GM23338 (cell line): ENCODE results near the gene ATP8A2. TPM values are rescaled to one million over a fixed set of nuclear protein-coding genes. Genes with fewer than 3 reads are reported as not detected.

Experiments used
- ATAC-seq: fragments of 200-7000 bp; cut with Tn5 transposase; 3 replicates; pipeline ENCODE4 v1.9.1; 2020
- DNase-seq: peaks from one replicate; pipeline ENCODE4 v3.0.0-alpha.2; 2015; ENCODE audit warnings: low spot score
- H2AFZ ChIP-seq: fragments of 200-600 bp; sonication (generic); 2 replicates; pipeline ENCODE4 v1.8.0; 2016; ENCODE audit warnings: antibody characterized with exemption, mild to moderate bottlenecking, moderate library complexity
- H3F3A ChIP-seq: fragments of 200-600 bp; sonication (generic); replicated peaks from 2 replicates; pipeline ENCODE4 v1.8.0; 2017; ENCODE audit warnings: antibody characterized with exemption, mixed run types, low read depth
- H3K27ac ChIP-seq: fragments of 200-600 bp; sonication (generic); 2 replicates; pipeline ENCODE4 v1.6.1; 2016; ENCODE audit warnings: low read depth
- H3K27me3 ChIP-seq: fragments of 200-600 bp; sonication (generic); 2 replicates; pipeline ENCODE4 v1.8.0; 2016; ENCODE audit warnings: mild to moderate bottlenecking, mixed run types, moderate library complexity; ENCODE audit not compliant: insufficient read depth
- H3K36me3 ChIP-seq: fragments of 200-600 bp; sonication (generic); 2 replicates; pipeline ENCODE4 v1.8.0; 2016; ENCODE audit warnings: mild to moderate bottlenecking; ENCODE audit not compliant: insufficient read depth
- H3K4me1 ChIP-seq: fragments of 200-600 bp; sonication (generic); 2 replicates; pipeline ENCODE4 v1.8.0; 2016; ENCODE audit warnings: mild to moderate bottlenecking, moderate library complexity; ENCODE audit not compliant: insufficient read depth
- H3K4me2 ChIP-seq: fragments of 200-600 bp; sonication (generic); 2 replicates; pipeline ENCODE4 v1.7.1; 2017; ENCODE audit warnings: mixed run types
- H3K4me3 ChIP-seq: fragments of 200-600 bp; sonication (generic); 2 replicates; pipeline ENCODE4 v1.6.1; 2016; ENCODE audit warnings: mixed run types
- H3K79me2 ChIP-seq: fragments of 200-600 bp; sonication (generic); replicated peaks from 2 replicates; pipeline ENCODE4 v1.8.0; 2017; ENCODE audit warnings: mild to moderate bottlenecking; ENCODE audit not compliant: insufficient read depth
- H3K9me2 ChIP-seq: fragments of 200-600 bp; sonication (generic); 2 replicates; pipeline ENCODE4 v1.8.0; 2017; ENCODE audit not compliant: insufficient read depth
- H4K20me1 ChIP-seq: fragments of 200-600 bp; sonication (generic); replicated peaks from 2 replicates; pipeline ENCODE4 v1.8.0; 2017; ENCODE audit warnings: mild to moderate bottlenecking; ENCODE audit not compliant: insufficient read depth
- H3K27ac Mint-ChIP-seq: 2 replicates; pipeline ENCODE4 v1.8.0; 2020; ENCODE audit warnings: inconsistent platforms, mild to moderate bottlenecking, moderate library complexity, mixed read lengths
- H3K27me3 Mint-ChIP-seq: 3 replicates; pipeline ENCODE4 v1.8.0; 2022; ENCODE audit warnings: low read depth, mild to moderate bottlenecking, moderate library complexity, mixed read lengths, inconsistent platforms; ENCODE audit not compliant: insufficient read depth, poor library complexity
- H3K36me3 Mint-ChIP-seq: 3 replicates; pipeline ENCODE4 v1.8.0; 2021; ENCODE audit warnings: low read depth, mild to moderate bottlenecking, inconsistent platforms, moderate library complexity, mixed read lengths
- H3K4me1 Mint-ChIP-seq: 3 replicates; pipeline ENCODE4 v1.8.0; 2020; ENCODE audit warnings: mild to moderate bottlenecking, inconsistent platforms, mixed read lengths
- H3K4me3 Mint-ChIP-seq: 3 replicates; pipeline ENCODE4 v1.8.0; 2021; ENCODE audit warnings: moderate library complexity, mild to moderate bottlenecking, inconsistent platforms, mixed read lengths
- H3K9me3 Mint-ChIP-seq: 3 replicates; pipeline ENCODE4 v1.8.0; 2020; ENCODE audit warnings: moderate library complexity, mild to moderate bottlenecking, inconsistent platforms, mixed read lengths
- NANOG ChIP-seq: IDR thresholded peaks from 2 replicates; pipeline ENCODE4 v1.6.1; 2016; ENCODE audit warnings: antibody characterized with exemption, borderline replicate concordance
- POLR2AphosphoS5 ChIP-seq: IDR thresholded peaks from 2 replicates; pipeline ENCODE4 v1.6.1; 2016; ENCODE audit warnings: antibody characterized with exemption, low read depth
- polyA plus RNA-seq: library from polyadenylated mRNA; unstranded; fragments of >200 nt; fragmentation: Nextera tagmentation; extraction: Ambion mirVana; gene quantifications from 2 replicates; pipeline ENCODE4 v1.2.1, GENCODE V29; 2016
- total RNA-seq: library from RNA; depleted of rRNA; stranded (reverse); fragments of >200 nt; shearing (Covaris generic); gene quantifications from 2 replicates; pipeline ENCODE4 v1.2.3, GENCODE V29; 2014
- TF ChIP-seq, protein P1 (sequence below): fragments of 250-450 bp; sonication (Bioruptor Pico); IDR thresholded peaks from 2 replicates; pipeline ENCODE4 v1.5.0; 2020; ENCODE audit warnings: mild to moderate bottlenecking, moderate library complexity
- TF ChIP-seq, protein P2 (sequence below), 2 experiments: fragments of 200-600 bp in 1 of 2; sonication (generic) in 1 of 2; conservative IDR thresholded peaks; 2 replicates each; pipeline versions ENCODE4 v1.5.1 to v1.6.1; 2016 to 2017; ENCODE audit warnings: antibody characterized with exemption in 2 of 2, low read depth in 2 of 2, mild to moderate bottlenecking in 2 of 2, moderate library complexity in 1 of 2

ATP8A2 gene
- total and polyA plus RNA-seq, 2 experiments from 2014 or later = 5.7 to 8.8 TPM

DNA sequence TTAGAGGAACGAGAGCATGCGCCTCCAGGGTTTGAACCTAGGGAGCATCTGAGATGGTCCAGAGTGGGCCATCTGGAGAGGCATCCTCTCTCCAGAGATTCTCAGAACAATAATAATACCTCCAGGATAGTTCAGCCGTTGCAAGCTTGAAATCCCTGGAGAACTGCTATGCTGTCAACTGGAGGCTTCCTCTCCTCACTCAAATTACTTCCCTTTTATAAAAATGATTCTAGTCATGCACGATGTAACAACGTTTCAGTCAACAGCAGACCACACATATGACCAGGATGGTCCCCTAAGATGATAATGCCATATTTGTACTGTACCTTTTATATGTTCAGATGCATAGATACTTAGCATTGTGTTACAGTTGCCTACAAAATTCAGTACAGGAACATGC, 571.3 kb downstream of the ATP8A2 start (continued):
- TF ChIP-seq, protein P1, sequence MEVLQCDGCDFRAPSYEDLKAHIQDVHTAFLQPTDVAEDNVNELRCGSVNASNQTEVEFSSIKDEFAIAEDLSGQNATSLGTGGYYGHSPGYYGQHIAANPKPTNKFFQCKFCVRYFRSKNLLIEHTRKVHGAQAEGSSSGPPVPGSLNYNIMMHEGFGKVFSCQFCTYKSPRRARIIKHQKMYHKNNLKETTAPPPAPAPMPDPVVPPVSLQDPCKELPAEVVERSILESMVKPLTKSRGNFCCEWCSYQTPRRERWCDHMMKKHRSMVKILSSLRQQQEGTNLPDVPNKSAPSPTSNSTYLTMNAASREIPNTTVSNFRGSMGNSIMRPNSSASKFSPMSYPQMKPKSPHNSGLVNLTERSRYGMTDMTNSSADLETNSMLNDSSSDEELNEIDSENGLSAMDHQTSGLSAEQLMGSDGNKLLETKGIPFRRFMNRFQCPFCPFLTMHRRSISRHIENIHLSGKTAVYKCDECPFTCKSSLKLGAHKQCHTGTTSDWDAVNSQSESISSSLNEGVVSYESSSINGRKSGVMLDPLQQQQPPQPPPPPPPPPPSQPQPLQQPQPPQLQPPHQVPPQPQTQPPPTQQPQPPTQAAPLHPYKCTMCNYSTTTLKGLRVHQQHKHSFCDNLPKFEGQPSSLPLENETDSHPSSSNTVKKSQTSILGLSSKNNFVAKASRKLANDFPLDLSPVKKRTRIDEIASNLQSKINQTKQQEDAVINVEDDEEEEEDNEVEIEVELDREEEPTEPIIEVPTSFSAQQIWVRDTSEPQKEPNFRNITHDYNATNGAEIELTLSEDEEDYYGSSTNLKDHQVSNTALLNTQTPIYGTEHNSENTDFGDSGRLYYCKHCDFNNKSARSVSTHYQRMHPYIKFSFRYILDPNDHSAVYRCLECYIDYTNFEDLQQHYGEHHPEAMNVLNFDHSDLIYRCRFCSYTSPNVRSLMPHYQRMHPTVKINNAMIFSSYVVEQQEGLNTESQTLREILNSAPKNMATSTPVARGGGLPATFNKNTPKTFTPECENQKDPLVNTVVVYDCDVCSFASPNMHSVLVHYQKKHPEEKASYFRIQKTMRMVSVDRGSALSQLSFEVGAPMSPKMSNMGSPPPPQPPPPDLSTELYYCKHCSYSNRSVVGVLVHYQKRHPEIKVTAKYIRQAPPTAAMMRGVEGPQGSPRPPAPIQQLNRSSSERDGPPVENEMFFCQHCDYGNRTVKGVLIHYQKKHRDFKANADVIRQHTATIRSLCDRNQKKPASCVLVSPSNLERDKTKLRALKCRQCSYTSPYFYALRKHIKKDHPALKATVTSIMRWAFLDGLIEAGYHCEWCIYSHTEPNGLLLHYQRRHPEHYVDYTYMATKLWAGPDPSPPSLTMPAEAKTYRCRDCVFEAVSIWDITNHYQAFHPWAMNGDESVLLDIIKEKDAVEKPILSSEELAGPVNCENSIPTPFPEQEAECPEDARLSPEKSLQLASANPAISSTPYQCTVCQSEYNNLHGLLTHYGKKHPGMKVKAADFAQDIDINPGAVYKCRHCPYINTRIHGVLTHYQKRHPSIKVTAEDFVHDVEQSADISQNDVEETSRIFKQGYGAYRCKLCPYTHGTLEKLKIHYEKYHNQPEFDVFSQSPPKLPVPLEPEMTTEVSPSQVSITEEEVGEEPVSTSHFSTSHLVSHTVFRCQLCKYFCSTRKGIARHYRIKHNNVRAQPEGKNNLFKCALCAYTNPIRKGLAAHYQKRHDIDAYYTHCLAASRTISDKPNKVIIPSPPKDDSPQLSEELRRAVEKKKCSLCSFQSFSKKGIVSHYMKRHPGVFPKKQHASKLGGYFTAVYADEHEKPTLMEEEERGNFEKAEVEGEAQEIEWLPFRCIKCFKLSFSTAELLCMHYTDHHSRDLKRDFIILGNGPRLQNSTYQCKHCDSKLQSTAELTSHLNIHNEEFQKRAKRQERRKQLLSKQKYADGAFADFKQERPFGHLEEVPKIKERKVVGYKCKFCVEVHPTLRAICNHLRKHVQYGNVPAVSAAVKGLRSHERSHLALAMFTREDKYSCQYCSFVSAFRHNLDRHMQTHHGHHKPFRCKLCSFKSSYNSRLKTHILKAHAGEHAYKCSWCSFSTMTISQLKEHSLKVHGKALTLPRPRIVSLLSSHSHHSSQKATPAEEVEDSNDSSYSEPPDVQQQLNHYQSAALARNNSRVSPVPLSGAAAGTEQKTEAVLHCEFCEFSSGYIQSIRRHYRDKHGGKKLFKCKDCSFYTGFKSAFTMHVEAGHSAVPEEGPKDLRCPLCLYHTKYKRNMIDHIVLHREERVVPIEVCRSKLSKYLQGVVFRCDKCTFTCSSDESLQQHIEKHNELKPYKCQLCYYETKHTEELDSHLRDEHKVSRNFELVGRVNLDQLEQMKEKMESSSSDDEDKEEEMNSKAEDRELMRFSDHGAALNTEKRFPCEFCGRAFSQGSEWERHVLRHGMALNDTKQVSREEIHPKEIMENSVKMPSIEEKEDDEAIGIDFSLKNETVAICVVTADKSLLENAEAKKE = no peak

DNA sequence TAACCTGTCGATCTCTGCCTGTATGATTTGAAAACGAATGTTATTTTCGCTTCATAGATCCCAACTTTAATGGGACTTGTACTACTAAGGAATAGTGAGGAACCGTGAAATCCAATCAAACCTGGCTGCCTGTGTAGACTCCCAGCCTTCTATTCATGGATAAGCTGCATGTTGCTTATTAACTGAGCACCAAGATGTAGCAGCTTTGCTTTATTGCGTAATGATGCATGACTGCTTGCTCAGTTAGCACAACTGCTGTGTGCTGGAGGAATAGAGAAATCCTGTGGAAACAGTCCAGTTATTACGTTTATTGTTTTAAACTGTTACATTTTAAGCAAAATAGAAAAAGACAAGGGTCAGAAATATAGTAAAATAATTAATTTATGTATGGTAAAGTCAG, 571.9 kb downstream of the ATP8A2 start:
- H3K4me1 ChIP-seq = no peaks in the 10 kb centered on the region
- H3F3A ChIP-seq = no peaks in the 10 kb centered on the region
- H3K27ac Mint-ChIP-seq = no peak overlapping the region
- ATAC-seq (no peak), DNase-seq (no peak)
- no peaks in the 10 kb centered on the region for H3K27me3 ChIP-seq
- H3K27me3 Mint-ChIP-seq = peaks cover 3% of the 10 kb centered on the region
- H3K4me3 ChIP-seq = no peak overlapping the region
- H3K9me2 ChIP-seq = peaks cover 6% of the 10 kb centered on the region; the same call in 1 of the 2 replicates
- no peak overlapping the region for H3K4me3 Mint-ChIP-seq
- H3K36me3 Mint-ChIP-seq = peaks cover 4% of the 10 kb centered on the region; the same call in 2 of the 3 replicates
- H2AFZ ChIP-seq = no peak overlapping the region
- H3K9me3 Mint-ChIP-seq = no peaks in the 10 kb centered on the region; the same call in 2 of the 3 replicates
- H3K36me3 ChIP-seq = no peaks in the 10 kb centered on the region
- H3K4me1 Mint-ChIP-seq = peaks cover 21% of the 10 kb centered on the region
- no peaks in the 10 kb centered on the region for H4K20me1 ChIP-seq
- no peak overlapping the region for H3K4me2 ChIP-seq
- H3K27ac ChIP-seq = no peak overlapping the region
- TF ChIP-seq POLR2AphosphoS5 = no peak
- TF ChIP-seq NANOG = no peak
- TF ChIP-seq, protein P2, sequence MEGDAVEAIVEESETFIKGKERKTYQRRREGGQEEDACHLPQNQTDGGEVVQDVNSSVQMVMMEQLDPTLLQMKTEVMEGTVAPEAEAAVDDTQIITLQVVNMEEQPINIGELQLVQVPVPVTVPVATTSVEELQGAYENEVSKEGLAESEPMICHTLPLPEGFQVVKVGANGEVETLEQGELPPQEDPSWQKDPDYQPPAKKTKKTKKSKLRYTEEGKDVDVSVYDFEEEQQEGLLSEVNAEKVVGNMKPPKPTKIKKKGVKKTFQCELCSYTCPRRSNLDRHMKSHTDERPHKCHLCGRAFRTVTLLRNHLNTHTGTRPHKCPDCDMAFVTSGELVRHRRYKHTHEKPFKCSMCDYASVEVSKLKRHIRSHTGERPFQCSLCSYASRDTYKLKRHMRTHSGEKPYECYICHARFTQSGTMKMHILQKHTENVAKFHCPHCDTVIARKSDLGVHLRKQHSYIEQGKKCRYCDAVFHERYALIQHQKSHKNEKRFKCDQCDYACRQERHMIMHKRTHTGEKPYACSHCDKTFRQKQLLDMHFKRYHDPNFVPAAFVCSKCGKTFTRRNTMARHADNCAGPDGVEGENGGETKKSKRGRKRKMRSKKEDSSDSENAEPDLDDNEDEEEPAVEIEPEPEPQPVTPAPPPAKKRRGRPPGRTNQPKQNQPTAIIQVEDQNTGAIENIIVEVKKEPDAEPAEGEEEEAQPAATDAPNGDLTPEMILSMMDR (conservative IDR thresholded peaks at IDR 0.05; ENCODE audit: low read depth in 2 of 2) = no peak
- H3K79me2 ChIP-seq = no peaks in the 10 kb centered on the region
